HG03066 (cell line): ENCODE data around the gene RBBP8.
"Not testable (repeated sequence)": the region's sequence is repeated elsewhere in the genome, so short reads cannot be mapped to it uniquely, and the experiment has no call there.

Source experiments
- ATAC-seq: cut with Tn5 transposase; IDR thresholded peaks from one replicate; pipeline ENCODE4 v1.9.1; 2021; ENCODE audit warnings: low read depth; ENCODE audit not compliant: unreplicated experiment

RBBP8 gene

DNA sequence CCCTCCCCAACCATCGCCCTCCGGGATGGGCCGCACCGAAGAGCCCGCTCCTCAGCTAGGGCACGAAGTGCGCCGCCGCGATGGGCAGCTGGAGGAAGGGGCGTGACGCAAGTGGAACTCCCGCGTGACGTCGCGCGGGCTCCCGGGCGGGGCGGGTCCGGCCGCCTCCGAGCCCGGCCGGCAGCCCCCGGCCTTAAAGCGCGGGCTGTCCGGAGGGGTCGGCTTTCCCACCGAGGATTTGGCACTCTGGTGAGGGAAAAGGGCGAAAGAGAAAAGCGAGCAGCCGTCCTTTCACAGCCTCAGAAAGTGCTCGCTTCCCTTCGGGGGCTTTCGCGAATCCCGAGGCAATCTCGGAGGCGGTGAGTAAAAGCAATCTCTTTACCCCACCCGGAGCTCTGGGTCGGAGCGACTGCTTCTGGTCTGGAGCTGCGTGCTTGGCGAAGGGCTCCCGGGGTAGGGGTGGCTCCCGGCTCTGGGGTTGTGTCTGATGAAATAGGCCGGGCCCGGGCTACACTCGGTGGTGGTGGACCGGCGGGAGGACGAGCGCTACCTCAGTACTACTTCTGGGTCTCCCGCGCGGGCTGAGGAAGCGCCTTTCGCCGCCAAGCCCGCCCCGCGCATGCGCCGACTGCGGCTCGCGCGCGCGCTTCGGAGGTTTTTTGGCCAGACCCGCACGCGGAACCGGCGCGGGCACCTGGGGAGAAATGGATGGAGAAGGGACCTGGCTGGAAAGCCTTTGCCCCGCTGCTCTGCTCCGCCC lies at the start of gene RBBP8:
Gene RBBP8 (plus strand): TSS at position 123 of the 760 bp plus-strand sequence. CDS start 3,524 bp downstream, outside the sequence.
- ATAC-seq: peak; percentile 74

GRCh38 chr18:22883827-22884226 lies 49.3 kb upstream of the RBBP8 start:
- no peak for ATAC-seq

DNA sequence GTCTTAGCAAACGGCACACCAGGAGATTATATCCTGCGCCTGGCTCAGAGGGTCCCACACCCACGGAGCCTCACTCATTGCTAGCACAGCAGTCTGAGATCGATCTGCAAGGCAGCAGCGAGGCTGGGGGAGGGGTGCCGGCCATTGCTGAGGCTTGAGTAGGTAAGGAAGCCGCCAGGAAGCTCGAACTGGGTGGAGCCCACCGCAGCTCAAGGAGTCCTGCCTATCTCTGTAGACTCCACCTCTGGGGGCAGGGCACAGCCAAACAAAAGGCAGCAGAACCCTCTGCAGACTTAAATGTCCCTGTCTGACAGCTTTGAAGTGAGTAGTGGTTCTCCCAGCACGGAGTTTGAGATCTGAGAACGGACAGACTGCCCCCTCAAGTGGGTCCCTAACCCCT lies 47.4 kb upstream of the RBBP8 start:
- not testable (repeated sequence) for ATAC-seq

GRCh38 chr18:22899421-22899820 lies 33.7 kb upstream of the RBBP8 start:
- ATAC-seq: no peak

DNA sequence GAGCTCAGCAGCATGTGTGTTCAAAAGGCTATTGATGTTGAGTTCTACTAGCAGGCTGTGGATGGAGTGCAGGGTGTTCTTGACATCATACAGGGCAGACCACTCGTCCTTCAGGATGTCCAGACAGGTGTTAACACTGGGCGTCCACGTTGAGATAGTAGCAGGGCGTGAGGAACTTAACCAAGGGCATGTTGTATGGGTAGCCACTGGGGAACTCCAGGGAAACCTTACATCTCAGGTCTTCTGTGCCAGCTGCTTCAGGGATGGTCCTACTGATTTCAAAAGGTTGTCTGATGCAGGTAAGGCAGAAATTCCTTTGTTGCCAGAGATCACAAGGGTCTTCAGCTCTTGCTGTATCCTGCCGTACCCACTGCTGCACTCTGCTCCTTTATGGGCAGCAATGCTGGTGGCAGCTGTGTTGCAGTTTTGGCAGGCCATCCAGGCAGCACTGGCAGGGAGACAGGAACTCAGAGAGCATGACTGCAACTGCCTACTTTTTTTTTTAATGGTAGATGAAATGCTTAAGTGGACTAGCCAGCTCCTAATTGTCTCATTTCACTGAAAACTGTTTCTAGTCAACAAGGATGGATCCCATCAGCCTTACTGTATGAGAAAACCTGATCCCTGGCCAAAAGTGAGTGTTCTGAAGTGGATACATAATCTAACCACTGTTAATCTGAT lies 32.4 kb upstream of the RBBP8 start:
- ATAC-seq: no peak

DNA sequence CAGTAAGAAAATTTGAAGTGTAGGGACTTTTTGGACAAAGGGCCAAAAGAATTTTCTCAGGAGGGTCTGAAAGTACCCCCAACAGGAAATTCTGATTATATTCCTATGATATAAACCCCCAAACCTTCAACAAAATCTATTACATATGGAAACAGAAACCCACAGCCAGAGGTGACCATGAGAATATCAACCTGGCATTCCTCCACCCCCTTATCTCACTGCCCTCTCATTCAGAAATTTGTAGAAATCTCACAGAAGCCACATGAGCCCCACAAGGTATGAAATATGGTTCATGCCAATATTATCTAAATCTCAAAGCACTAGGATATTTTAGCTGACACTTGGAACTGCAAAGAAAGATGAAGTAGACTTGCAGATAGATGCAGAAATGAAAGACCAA lies 31.0 kb upstream of the RBBP8 start:
- no peak for ATAC-seq

GRCh38 chr18:22903248-22903647 lies 29.9 kb upstream of the RBBP8 start:
- ATAC-seq: not testable (repeated sequence)

GRCh38 chr18:22912149-22912548 lies 21.0 kb upstream of the RBBP8 start:
- ATAC-seq: no peak

- no peak for ATAC-seq
These were observed 20.3 kb upstream of the RBBP8 start for GRCh38 chr18:22912835-22913234.

GRCh38 chr18:22913861-22914260 lies 19.3 kb upstream of the RBBP8 start:
- no peak for ATAC-seq

DNA sequence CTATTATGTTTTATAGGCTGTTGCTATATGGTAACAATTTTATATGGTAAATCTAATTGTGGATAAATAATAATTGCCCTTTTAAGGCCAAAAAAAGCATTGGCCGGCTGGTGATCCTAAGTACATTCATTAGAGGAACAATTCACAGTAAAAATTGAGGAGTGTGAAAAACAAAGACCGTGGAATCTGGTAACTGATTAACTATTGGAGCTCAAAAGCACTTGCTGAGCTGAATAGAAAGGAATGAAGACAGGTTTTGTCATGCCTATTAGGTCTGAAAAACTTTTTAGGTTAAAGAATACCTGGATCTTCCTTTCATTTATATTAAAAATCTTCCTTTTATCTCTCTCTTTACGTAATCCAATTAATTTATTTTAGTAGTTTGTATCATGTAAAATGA lies 18.5 kb upstream of the RBBP8 start:
- no peak for ATAC-seq

- ATAC-seq: no peak
These were observed 17.8 kb upstream of the RBBP8 start for GRCh38 chr18:22915337-22915736.

DNA sequence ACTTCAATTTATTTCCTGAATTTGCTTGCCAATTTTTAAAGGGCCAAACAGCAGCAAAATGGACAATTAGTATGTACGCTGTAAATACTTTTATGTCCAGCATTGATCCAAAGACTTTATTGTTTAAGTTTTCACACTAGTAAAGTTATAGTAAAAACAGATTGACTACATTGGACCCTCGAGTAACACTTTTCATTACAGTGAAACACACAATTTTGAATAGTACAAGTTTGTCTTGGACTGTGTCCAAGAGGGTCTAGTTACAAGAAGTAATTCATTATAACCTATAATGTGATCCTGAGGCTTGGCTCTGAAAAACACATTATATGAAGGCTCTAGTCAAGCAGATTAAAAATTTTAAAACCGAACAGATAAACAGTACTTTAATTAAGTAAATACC lies 11.4 kb upstream of the RBBP8 start:
- no peak for ATAC-seq

- ATAC-seq: no peak
These were observed 8.5 kb upstream of the RBBP8 start for GRCh38 chr18:22924589-22924988.

GRCh38 chr18:22926454-22926853 lies 6.7 kb upstream of the RBBP8 start:
- no peak for ATAC-seq

GRCh38 chr18:22928339-22928738 lies 4.8 kb upstream of the RBBP8 start:
- ATAC-seq: no peak

DNA sequence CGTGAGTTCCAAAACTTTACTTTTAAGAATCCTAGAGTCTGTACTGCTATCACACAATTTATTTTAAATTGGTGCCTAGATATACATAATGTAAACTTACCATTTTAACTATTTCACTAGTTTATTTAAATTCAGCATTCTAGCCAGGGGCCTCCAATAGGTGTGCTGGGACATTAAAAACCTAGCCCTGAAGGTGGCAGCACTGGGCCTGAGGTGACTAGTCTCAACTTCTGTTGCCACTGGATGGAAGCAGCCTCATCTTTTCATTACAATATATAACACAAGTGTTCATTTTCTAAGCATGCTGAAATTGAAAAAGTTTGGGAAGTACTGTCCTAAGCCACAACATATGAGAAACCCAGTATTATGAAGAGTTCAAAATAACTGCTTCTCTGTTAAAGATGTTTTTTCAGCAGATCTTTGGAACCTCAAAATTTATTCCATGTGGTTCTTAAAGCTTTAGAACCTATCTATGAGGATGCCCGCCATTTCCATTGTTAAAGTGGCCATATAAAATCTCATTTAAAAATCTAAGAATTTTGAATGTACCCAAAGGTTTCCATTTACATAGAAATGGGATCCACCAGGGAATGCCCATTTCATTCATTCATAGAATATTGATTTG lies 2.9 kb upstream of the RBBP8 start:
- peak; percentile 33 for ATAC-seq

- ATAC-seq: peak; percentile 26
These were observed 283 bp upstream of the RBBP8 start for GRCh38 chr18:22932885-22933205.

GRCh38 chr18:22933966-22934423 lies 867 bp downstream of the RBBP8 start:
- ATAC-seq: peak; percentile 27

- no peak for ATAC-seq
These were observed 1.7 kb downstream of the RBBP8 start for GRCh38 chr18:22934789-22935188.

DNA sequence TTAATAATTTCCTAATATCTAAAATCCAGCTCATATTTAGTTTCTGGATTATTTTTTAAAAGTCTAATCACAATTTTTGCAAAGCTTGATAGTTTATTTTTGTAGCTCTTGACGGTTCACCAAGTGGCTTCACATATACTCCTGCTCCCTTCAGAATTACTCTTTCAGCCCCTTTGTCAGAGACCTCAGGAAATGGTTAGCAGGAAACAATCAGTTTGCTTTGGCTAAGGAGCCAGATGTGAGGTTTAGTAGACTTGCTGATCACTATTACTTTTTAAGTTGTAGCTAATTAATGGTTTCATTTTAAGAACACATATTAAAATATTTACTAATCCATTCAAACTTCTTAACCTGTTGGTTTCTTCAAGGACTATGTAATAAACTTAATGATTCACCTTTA lies 2.3 kb downstream of the RBBP8 start:
- no peak for ATAC-seq

GRCh38 chr18:22936515-22936914 lies 3.4 kb downstream of the RBBP8 start:
- ATAC-seq: no peak
